Fibroblast of lung (primary cell): ENCODE results near the gene SCGB1D4. TPM values are rescaled to one million over a fixed set of nuclear protein-coding genes. Genes with fewer than 3 reads are reported as not detected.

Experiments used
- DNase-seq, 2 donors: peaks; one replicate each; pipeline versions ENCODE4 v3.0.0 to v3.0.0-alpha.2; 2010; ENCODE audit warnings: low read depth in 2 of 2
- H2AFZ ChIP-seq: 2 replicates; pipeline ENCODE4 v1.5.1; 2012; ENCODE audit warnings: low read length, control low read depth, inconsistent platforms
- H3K27ac ChIP-seq: 2 replicates; pipeline ENCODE4 v1.5.1; 2011; ENCODE audit warnings: low read length, control low read depth; ENCODE audit not compliant: insufficient read depth
- H3K27me3 ChIP-seq: 2 replicates; pipeline ENCODE4 v1.5.1; 2011; ENCODE audit warnings: mild to moderate bottlenecking, low read length; ENCODE audit not compliant: control insufficient read depth, insufficient read depth
- H3K36me3 ChIP-seq: 2 replicates; pipeline ENCODE4 v1.5.1; 2011; ENCODE audit warnings: low read length; ENCODE audit not compliant: control insufficient read depth, insufficient read depth
- H3K4me1 ChIP-seq: 2 replicates; pipeline ENCODE4 v1.5.1; 2011; ENCODE audit warnings: low read length; ENCODE audit not compliant: control insufficient read depth, insufficient read depth; ENCODE audit errors: extremely low read depth
- H3K4me2 ChIP-seq: 2 replicates; pipeline ENCODE4 v1.5.1; 2011; ENCODE audit warnings: low read length, control low read depth; ENCODE audit not compliant: insufficient read depth; ENCODE audit errors: extremely low read depth
- H3K4me3 ChIP-seq, 4 experiments: fragments of 200-600 bp in 1 of 4; sonication (generic) in 1 of 4; replicated peaks in 1 of 4; 2 replicates each; pipeline ENCODE4 v1.5.1; 2011 to 2016; ENCODE audit warnings: low read length in 4 of 4, low read depth in 3 of 4, mild to moderate bottlenecking in 3 of 4, control low read depth in 2 of 4, inconsistent platforms in 1 of 4, mixed read lengths in 1 of 4; ENCODE audit not compliant: insufficient read depth in 1 of 4; ENCODE audit errors: control extremely low read depth in 1 of 4
- H3K79me2 ChIP-seq: 2 replicates; pipeline ENCODE4 v1.5.1; 2012; ENCODE audit warnings: mild to moderate bottlenecking, low read length, inconsistent platforms; ENCODE audit not compliant: control insufficient read depth, insufficient read depth
- H3K9ac ChIP-seq: 2 replicates; pipeline ENCODE4 v1.5.1; 2011; ENCODE audit warnings: mild to moderate bottlenecking, low read length, control low read depth; ENCODE audit not compliant: insufficient read depth
- H3K9me3 ChIP-seq: 2 replicates; pipeline ENCODE4 v1.5.1; 2012; ENCODE audit warnings: low read depth, low read length; ENCODE audit not compliant: control insufficient read depth, insufficient read depth
- H4K20me1 ChIP-seq: 2 replicates; pipeline ENCODE4 v1.5.1; 2011; ENCODE audit warnings: low read length; ENCODE audit not compliant: control insufficient read depth, insufficient read depth; ENCODE audit errors: extremely low read depth
- EZH2 ChIP-seq: IDR thresholded peaks from 2 replicates; pipeline ENCODE4 v1.5.1; 2012; ENCODE audit warnings: low read length, control low read depth, mild to moderate bottlenecking; ENCODE audit errors: missing control alignments
- polyA plus RNA-seq, 2 donors: library from polyadenylated mRNA; depleted of rRNA in 1 of 2; stranded (reverse) in 1 of 2; unstranded in 1 of 2; fragments of >200 nt; gene quantifications; 2 replicates each; pipeline ENCODE4 v1.2.1, GENCODE V29; 2011 to 2012; ENCODE audit warnings: missing spikeins in 1 of 2
- total RNA-seq: library from RNA; depleted of rRNA; stranded (reverse); fragments of >200 nt; gene quantifications from 2 replicates; pipeline ENCODE4 v1.2.1, GENCODE V29; 2014
- TF ChIP-seq, protein P1 (sequence below), 2 donors: IDR thresholded peaks in 1 of 2; conservative IDR thresholded peaks in 1 of 2; 1 replicate in 1 of 2; 2 replicates in 1 of 2; pipeline ENCODE4 v1.5.1; 2011 to 2012; ENCODE audit warnings: low read length in 2 of 2, control low read depth in 1 of 2, inconsistent platforms in 1 of 2, low read depth in 1 of 2, mild to moderate bottlenecking in 1 of 2

The SCGB1D4 gene
- total and polyA plus RNA-seq, 2 donors (not counting 1 experiment from before 2014, with no cell fraction given) = not detected

DNA sequence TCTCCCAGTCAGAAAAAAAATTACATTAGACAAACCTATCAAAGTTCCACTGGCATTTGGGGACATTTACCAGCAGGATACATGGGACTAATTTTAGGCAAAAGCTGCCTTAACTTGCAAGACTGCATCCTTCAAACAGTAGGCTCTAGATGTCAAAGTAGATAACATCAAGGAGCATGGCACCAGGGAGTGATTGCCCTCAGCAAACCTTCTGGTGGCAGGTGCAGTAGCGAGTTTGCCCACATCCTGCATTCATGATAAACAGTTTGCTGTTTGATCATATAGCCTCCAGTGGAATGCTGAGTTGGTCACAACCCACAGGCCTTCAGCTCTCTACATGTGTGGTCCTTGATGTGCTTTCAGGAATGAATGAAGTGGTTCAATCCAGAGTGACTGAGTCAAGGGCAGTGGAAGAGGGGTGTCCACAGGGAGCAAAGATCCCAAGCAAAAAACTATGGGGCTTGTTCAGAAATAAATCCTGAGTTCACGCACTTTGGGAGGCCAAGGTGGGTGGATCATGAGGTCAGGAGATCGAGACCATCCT, 44.8 kb downstream of the SCGB1D4 start:
- no peaks in the 10 kb centered on the region for H3K4me1 ChIP-seq
- no peak overlapping the region for H2AFZ ChIP-seq
- H3K27me3 ChIP-seq = no peaks in the 10 kb centered on the region
- no peaks in the 10 kb centered on the region for H3K36me3 ChIP-seq
- no peak overlapping the region for H3K4me2 ChIP-seq
- H3K4me3 ChIP-seq = no peak overlapping the region
- TF ChIP-seq, protein P1, sequence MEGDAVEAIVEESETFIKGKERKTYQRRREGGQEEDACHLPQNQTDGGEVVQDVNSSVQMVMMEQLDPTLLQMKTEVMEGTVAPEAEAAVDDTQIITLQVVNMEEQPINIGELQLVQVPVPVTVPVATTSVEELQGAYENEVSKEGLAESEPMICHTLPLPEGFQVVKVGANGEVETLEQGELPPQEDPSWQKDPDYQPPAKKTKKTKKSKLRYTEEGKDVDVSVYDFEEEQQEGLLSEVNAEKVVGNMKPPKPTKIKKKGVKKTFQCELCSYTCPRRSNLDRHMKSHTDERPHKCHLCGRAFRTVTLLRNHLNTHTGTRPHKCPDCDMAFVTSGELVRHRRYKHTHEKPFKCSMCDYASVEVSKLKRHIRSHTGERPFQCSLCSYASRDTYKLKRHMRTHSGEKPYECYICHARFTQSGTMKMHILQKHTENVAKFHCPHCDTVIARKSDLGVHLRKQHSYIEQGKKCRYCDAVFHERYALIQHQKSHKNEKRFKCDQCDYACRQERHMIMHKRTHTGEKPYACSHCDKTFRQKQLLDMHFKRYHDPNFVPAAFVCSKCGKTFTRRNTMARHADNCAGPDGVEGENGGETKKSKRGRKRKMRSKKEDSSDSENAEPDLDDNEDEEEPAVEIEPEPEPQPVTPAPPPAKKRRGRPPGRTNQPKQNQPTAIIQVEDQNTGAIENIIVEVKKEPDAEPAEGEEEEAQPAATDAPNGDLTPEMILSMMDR (conservative IDR thresholded peaks at IDR 0.05 in 1 of 2, IDR thresholded peaks at IDR 0.05 in 1 of 2; ENCODE audit: low read depth in 1 of 2, low read length in 2 of 2) = no peak
- TF ChIP-seq EZH2 = no peak
- H3K79me2 ChIP-seq = no peaks in the 10 kb centered on the region
- no peaks in the 10 kb centered on the region for H3K9me3 ChIP-seq
- DNase-seq = no peak
- H4K20me1 ChIP-seq = no peaks in the 10 kb centered on the region
- no peak overlapping the region for H3K9ac ChIP-seq
- H3K27ac ChIP-seq = no peak overlapping the region

DNA sequence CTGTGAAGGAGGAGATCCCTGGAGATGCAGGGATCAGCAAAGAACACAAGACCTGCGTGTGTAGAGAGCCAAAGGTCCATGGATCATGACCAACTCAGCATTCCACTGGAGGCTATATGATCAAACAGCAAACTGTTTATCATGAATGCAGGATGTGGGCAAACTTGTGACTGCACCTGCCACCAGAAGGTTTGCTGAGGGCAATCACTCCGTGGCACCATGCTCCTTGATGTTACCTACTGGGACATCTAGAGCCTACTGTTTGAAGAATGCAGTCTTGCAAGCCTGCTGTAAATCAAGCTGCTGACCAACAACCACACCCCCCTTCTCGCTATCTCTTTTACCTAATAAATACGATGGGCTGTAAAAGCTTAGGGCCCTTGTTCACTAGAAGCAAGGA, 47.2 kb downstream of the SCGB1D4 start:
- H3K4me2 ChIP-seq = no peak overlapping the region
- H3K4me3 ChIP-seq = no peak overlapping the region
- H2AFZ ChIP-seq = no peak overlapping the region
- H3K27me3 ChIP-seq = no peaks in the 10 kb centered on the region
- H3K9ac ChIP-seq = no peak overlapping the region
- no peaks in the 10 kb centered on the region for H3K36me3 ChIP-seq
- no peaks in the 10 kb centered on the region for H4K20me1 ChIP-seq
- no peak for TF ChIP-seq EZH2
- TF ChIP-seq, protein P1 (conservative IDR thresholded peaks at IDR 0.05 in 1 of 2, IDR thresholded peaks at IDR 0.05 in 1 of 2; ENCODE audit: low read depth in 1 of 2, low read length in 2 of 2) = no peak
- no peak for DNase-seq
- no peak overlapping the region for H3K27ac ChIP-seq
- no peaks in the 10 kb centered on the region for H3K4me1 ChIP-seq
- H3K9me3 ChIP-seq = no peaks in the 10 kb centered on the region
- no peaks in the 10 kb centered on the region for H3K79me2 ChIP-seq

Other genes with a start within 250 kb of the SCGB1D4 start
- gene INCENP, start 175.1 kb downstream of the SCGB1D4 start, total RNA-seq = 6.4 and 12.7 TPM in 2 replicates
- gene INCENP, start 175.1 kb downstream of the SCGB1D4 start, polyA plus RNA-seq = 6.6 and 18.3 TPM in 2 replicates
- gene SCGB1D1, start 108.9 kb downstream of the SCGB1D4 start, total RNA-seq = not detected in 2 replicates
- gene SCGB1D1, start 108.9 kb downstream of the SCGB1D4 start, polyA plus RNA-seq = not detected in 2 replicates
- not detected in 2 replicates for gene SCGB2A1, start 90.4 kb downstream of the SCGB1D4 start, total RNA-seq
- gene SCGB2A1, start 90.4 kb downstream of the SCGB1D4 start, polyA plus RNA-seq = not detected in 2 replicates
- gene SCGB1D2, start 56.8 kb downstream of the SCGB1D4 start, total RNA-seq = not detected in 2 replicates
- gene SCGB1D2, start 56.8 kb downstream of the SCGB1D4 start, polyA plus RNA-seq = not detected in 2 replicates
- not detected in 2 replicates for gene SCGB2A2, start 28.9 kb downstream of the SCGB1D4 start, total RNA-seq
- not detected in 2 replicates for gene SCGB2A2, start 28.9 kb downstream of the SCGB1D4 start, polyA plus RNA-seq
- gene ASRGL1, start 38.4 kb upstream of the SCGB1D4 start, total RNA-seq = under 0.01 TPM in 1 of 2 replicates, not detected in the other
- gene ASRGL1, start 38.4 kb upstream of the SCGB1D4 start, polyA plus RNA-seq = 0.22 and 1.1 TPM in 2 replicates
- not detected in 2 replicates for gene SCGB1A1, start 120.0 kb upstream of the SCGB1D4 start, total RNA-seq
- gene SCGB1A1, start 120.0 kb upstream of the SCGB1D4 start, polyA plus RNA-seq = not detected in 2 replicates
- gene AHNAK, start 247.7 kb upstream of the SCGB1D4 start, total RNA-seq = 396 and 762 TPM in 2 replicates
- 209 and 220 TPM in 2 replicates for gene AHNAK, start 247.7 kb upstream of the SCGB1D4 start, polyA plus RNA-seq